GM23338 (cell line): ENCODE results near the gene RASSF4.

Experiments used
- EZH2 ChIP-seq: fragments of 200-600 bp; sonication (generic); IDR thresholded peaks from one replicate; pipeline ENCODE4 v1.8.0; 2017; ENCODE audit warnings: antibody characterized with exemption, mild to moderate bottlenecking, low read depth; ENCODE audit not compliant: unreplicated experiment
- EZH2phosphoT487 ChIP-seq: fragments of 200-600 bp; sonication (generic); IDR thresholded peaks from one replicate; pipeline ENCODE4 v1.8.1; 2018; ENCODE audit warnings: antibody characterized with exemption; ENCODE audit not compliant: unreplicated experiment

GRCh38 chr10:44980309-44981171 lies 20.9 kb downstream of the RASSF4 start:
- TF ChIP-seq EZH2 (no peak), EZH2phosphoT487 (no peak)
